Measurements from ENCODE around the gene AZGP1.

GRCh38 chr7:99958564-99959227, 17.1 kb downstream of the AZGP1 start:
- TF ChIP-seq BACH2 (CRISPR knock-in tag; IDR thresholded peaks at IDR 0.05; ENCODE audit: borderline replicate concordance) (no peak), SNAI2 (CRISPR knock-in tag; IDR thresholded peaks at IDR 0.05) (no peak), RARB (CRISPR knock-in tag; IDR thresholded peaks at IDR 0.05) (no peak), PPARA (CRISPR knock-in tag; IDR thresholded peaks at IDR 0.05; ENCODE audit: borderline replicate concordance) (no peak), ISL1 (CRISPR knock-in tag; IDR thresholded peaks at IDR 0.05) (no peak), CSRNP3 (CRISPR knock-in tag; IDR thresholded peaks at IDR 0.05) (no peak), ZNF8 (CRISPR knock-in tag; IDR thresholded peaks at IDR 0.05) (no peak), OSR1 (CRISPR knock-in tag; IDR thresholded peaks at IDR 0.05) (no peak), ZFP30 (CRISPR knock-in tag; IDR thresholded peaks at IDR 0.05) (no peak), TOX (CRISPR knock-in tag; IDR thresholded peaks at IDR 0.05; ENCODE audit: borderline replicate concordance) (no peak), ZC3H10 (CRISPR knock-in tag; IDR thresholded peaks at IDR 0.05) (no peak)
- TF ChIP-seq, protein P1, sequence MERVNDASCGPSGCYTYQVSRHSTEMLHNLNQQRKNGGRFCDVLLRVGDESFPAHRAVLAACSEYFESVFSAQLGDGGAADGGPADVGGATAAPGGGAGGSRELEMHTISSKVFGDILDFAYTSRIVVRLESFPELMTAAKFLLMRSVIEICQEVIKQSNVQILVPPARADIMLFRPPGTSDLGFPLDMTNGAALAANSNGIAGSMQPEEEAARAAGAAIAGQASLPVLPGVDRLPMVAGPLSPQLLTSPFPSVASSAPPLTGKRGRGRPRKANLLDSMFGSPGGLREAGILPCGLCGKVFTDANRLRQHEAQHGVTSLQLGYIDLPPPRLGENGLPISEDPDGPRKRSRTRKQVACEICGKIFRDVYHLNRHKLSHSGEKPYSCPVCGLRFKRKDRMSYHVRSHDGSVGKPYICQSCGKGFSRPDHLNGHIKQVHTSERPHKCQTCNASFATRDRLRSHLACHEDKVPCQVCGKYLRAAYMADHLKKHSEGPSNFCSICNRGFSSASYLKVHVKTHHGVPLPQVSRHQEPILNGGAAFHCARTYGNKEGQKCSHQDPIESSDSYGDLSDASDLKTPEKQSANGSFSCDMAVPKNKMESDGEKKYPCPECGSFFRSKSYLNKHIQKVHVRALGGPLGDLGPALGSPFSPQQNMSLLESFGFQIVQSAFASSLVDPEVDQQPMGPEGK (CRISPR knock-in tag; IDR thresholded peaks at IDR 0.05; ENCODE audit: borderline replicate concordance), result no peak
